ENCODE measurements around the gene ACSS3. TPM values are rescaled to one million over a fixed set of nuclear protein-coding genes. Genes with fewer than 3 reads are reported as not detected.

Gene ACSS3
- total RNA-seq, 4 donors from 2014 or later = 5.0 to 13.6 (median 7.8) TPM

DNA sequence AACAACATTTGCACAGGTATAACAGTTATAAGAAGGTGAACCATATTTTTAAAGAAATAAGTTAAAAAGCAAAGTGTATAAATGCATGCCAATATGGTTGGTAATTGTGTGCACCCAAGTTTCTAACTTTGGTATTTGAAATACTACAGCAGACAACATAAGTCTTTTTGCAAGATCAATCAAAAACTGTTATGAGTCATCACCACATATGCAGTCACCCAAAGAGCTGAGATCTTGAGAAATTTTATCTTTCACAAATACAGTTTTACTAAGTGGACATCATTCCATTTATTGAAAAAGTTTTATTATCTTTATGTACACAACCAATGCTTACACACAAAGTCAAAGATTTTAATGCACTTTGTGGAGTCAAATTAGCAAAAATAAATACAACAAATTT lies 7.0 kb upstream of the ACSS3 start:
- DNase-seq (no peak), ATAC-seq (no peak)
- H3K4me1 ChIP-seq = no peaks in the 10 kb centered on the region
- TF ChIP-seq POLR2A (IDR thresholded peaks at IDR 0.05) (no peak), CTCF (IDR thresholded peaks at IDR 0.05 in 4 of 5, conservative IDR thresholded peaks at IDR 0.05 in 1 of 5) (no peak)
- no peaks in the 10 kb centered on the region for H3K9me3 ChIP-seq
- no peak overlapping the region for H3K4me3 ChIP-seq
- in situ Hi-C loops (cut with MboI; ENCODE audit: low sequenced_read_pairs in 4 of 4) = no loop called here
- H3K36me3 ChIP-seq = no peaks in the 10 kb centered on the region
- no peak overlapping the region for H3K27ac ChIP-seq
- intact Hi-C loops (cut with DNase I; ENCODE audit: low total_unique reads) = no loop called here
- no peaks in the 10 kb centered on the region for H3K27me3 ChIP-seq

GRCh38 chr12:81075539-81075938 lies 2.3 kb upstream of the ACSS3 start:
- Histone ChIP-seq H3K36me3 (no peaks in the 10 kb centered on the region), H3K9me3 (no peaks in the 10 kb centered on the region), H3K4me1 (peaks cover 9 to 17% of the 10 kb centered on the region in 2 donors), H3K27ac (no peak overlapping the region), H3K27me3 (no peaks in the 10 kb centered on the region), H3K4me3 (no peak overlapping the region)
- intact Hi-C loops (cut with DNase I; ENCODE audit: low total_unique reads) = no loop called here
- in situ Hi-C loops (cut with MboI; ENCODE audit: low sequenced_read_pairs in 4 of 4) = no loop called here
- TF ChIP-seq CTCF (IDR thresholded peaks at IDR 0.05 in 4 of 5, conservative IDR thresholded peaks at IDR 0.05 in 1 of 5) (no peak), POLR2A (IDR thresholded peaks at IDR 0.05) (no peak)
- no peak for ATAC-seq
- DNase-seq = no peak

DNA sequence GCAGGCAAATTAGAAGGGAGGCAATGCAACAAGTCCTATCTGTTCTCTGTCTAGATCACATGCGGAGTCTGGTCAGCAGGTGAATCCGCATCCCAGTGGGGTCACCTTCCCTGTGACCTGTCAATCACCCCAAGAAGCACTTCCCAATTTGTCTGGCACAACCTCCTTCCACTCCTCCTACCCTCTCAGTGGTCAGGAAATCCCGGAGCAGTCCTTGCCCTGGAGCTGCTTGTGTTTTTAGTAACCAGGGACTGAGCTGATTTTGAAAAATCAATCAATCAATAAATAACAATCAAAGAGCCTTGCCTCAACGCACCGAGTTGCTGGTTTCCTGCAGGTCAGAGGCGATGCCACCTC lies 572 bp upstream of the ACSS3 start:
- Histone ChIP-seq H3K27me3 (no peaks in the 10 kb centered on the region), H3K36me3 (no peaks in the 10 kb centered on the region), H3K4me3 (peak overlapping the region; percentile 71 to 93 (median 74)), H3K4me1 (peaks cover 13 to 23% of the 10 kb centered on the region in 2 donors), H3K9me3 (no peaks in the 10 kb centered on the region), H3K27ac (peak overlapping the region; percentile 83 to 93 (median 88))
- in situ Hi-C loops (cut with MboI; ENCODE audit: low sequenced_read_pairs in 4 of 4) = no loop called here
- intact Hi-C loops (cut with DNase I; ENCODE audit: low total_unique reads) = loop anchor here (2.0 kb wide), 1 partner anchor 139 kb away; no protein-coding TSS in a partner anchor
- peak; percentile 27 to 40 for ATAC-seq
- peak; percentile 15 to 61 for DNase-seq
- TF ChIP-seq CTCF (IDR thresholded peaks at IDR 0.05 in 4 of 5, conservative IDR thresholded peaks at IDR 0.05 in 1 of 5) = no peak
- no peak for TF ChIP-seq POLR2A (IDR thresholded peaks at IDR 0.05)

- TF ChIP-seq POLR2A (IDR thresholded peaks at IDR 0.05) = peak in 1 of 2 donors; percentile 46
- TF ChIP-seq CTCF (IDR thresholded peaks at IDR 0.05 in 4 of 5, conservative IDR thresholded peaks at IDR 0.05 in 1 of 5) = no peak
- in situ Hi-C loops (cut with MboI; ENCODE audit: low sequenced_read_pairs in 4 of 4) (no loop called here), intact Hi-C loops (cut with DNase I; ENCODE audit: low total_unique reads) (loop anchor here (2.0 kb wide), 1 partner anchor 50 kb away; no protein-coding TSS in a partner anchor)
- H3K4me3 ChIP-seq = peak overlapping the region; percentile 71 to 93 (median 74)
- no peaks in the 10 kb centered on the region for H3K36me3 ChIP-seq
- H3K27ac ChIP-seq = peak overlapping the region; percentile 83 to 93 (median 88)
- H3K4me1 ChIP-seq = peaks cover 13 to 26% of the 10 kb centered on the region in 2 donors
- ATAC-seq (peak; percentile 41 to 54), DNase-seq (peak; percentile 15 to 50)
- no peaks in the 10 kb centered on the region for H3K27me3 ChIP-seq
- no peaks in the 10 kb centered on the region for H3K9me3 ChIP-seq
Measured at GRCh38 chr12:81078469-81079196, 754 bp downstream of the ACSS3 start.
